B cell (primary cell): ENCODE data around the gene OMA1. TPM values are rescaled to one million over a fixed set of nuclear protein-coding genes. Genes with fewer than 3 reads are reported as not detected.

Experiments
- ATAC-seq: fragments of 200-7000 bp; cut with Tn5 transposase; one replicate; pipeline ENCODE4 v1.10.0; 2021; ENCODE audit warnings: low read depth, mild to moderate bottlenecking, moderate number of reproducible peaks, moderate library complexity
- CTCF ChIA-PET: fragments of 350-600 bp; sonication (Branson Sonifier 250); formaldehyde crosslinking; loops from one replicate; lab custom pipeline; 2021; ENCODE audit warnings: antibody characterized with exemption, inconsistent platforms; lab: Charles Lee
- POLR2A ChIA-PET: fragments of 350-600 bp; sonication (Branson Sonifier 250); formaldehyde crosslinking; loops from one replicate; lab custom pipeline; 2021; ENCODE audit warnings: antibody characterized with exemption; lab: Charles Lee
- DNase-seq: peaks from one replicate; pipeline ENCODE4 v3.0.0; 2013
- H2AFZ ChIP-seq: 2 replicates; pipeline ENCODE4 v1.6.1; 2012; ENCODE audit warnings: mild to moderate bottlenecking, low read depth, low read length; ENCODE audit not compliant: insufficient read depth, poor library complexity, severe bottlenecking
- H3K27ac ChIP-seq, 2 donors: 1 replicate in 1 of 2; 2 replicates in 1 of 2; pipeline ENCODE4 v1.5.1; 2012 to 2013; ENCODE audit warnings: low read length in 2 of 2, mild to moderate bottlenecking in 2 of 2, moderate library complexity in 1 of 2
- H3K27me3 ChIP-seq, 4 experiments: fragments of 200-600 bp in 1 of 4; sonication (generic) in 1 of 4; replicated peaks in 1 of 4; 1 replicate in 2 of 4; 2 replicates in 2 of 4; pipeline versions ENCODE4 v1.6.1 to v1.7.0; 2013 to 2016; ENCODE audit warnings: low read length in 3 of 4, mild to moderate bottlenecking in 2 of 4, mixed read lengths in 1 of 4, moderate library complexity in 1 of 4; ENCODE audit not compliant: insufficient read depth in 4 of 4, control insufficient read depth in 3 of 4; ENCODE audit errors: control extremely low read depth in 1 of 4
- H3K36me3 ChIP-seq, 2 experiments: replicated peaks in 1 of 2; 1 replicate in 1 of 2; 2 replicates in 1 of 2; pipeline versions ENCODE4 v1.6.1 to v1.7.1; 2013; ENCODE audit warnings: low read length in 1 of 2; ENCODE audit not compliant: insufficient read depth in 2 of 2, control insufficient read depth in 1 of 2; ENCODE audit errors: control extremely low read depth in 1 of 2, extremely low read depth in 1 of 2
- H3K4me1 ChIP-seq, 2 donors: fragments of 200-600 bp in 1 of 2; sonication (generic) in 1 of 2; 1 replicate in 1 of 2; 2 replicates in 1 of 2; pipeline versions ENCODE4 v1.5.1 to v1.6.1; 2013 to 2017; ENCODE audit warnings: low read length in 2 of 2; ENCODE audit not compliant: control insufficient read depth in 2 of 2, insufficient read depth in 2 of 2
- H3K4me2 ChIP-seq: replicated peaks from 2 replicates; pipeline ENCODE3; 2012; ENCODE audit warnings: mild to moderate bottlenecking, low read depth, low read length; ENCODE audit not compliant: poor library complexity, severe bottlenecking
- H3K4me3 ChIP-seq, 5 experiments: fragments of 200-600 bp in 1 of 5; sonication (generic) in 1 of 5; 1 replicate in 3 of 5; 2 replicates in 2 of 5; pipeline versions ENCODE4 v1.5.1 to v1.7.0; 2011 to 2016; ENCODE audit warnings: low read length in 4 of 5, mild to moderate bottlenecking in 4 of 5, low read depth in 2 of 5, control low read depth in 1 of 5, moderate library complexity in 1 of 5; ENCODE audit not compliant: insufficient read depth in 1 of 5; ENCODE audit errors: control extremely low read depth in 1 of 5, extremely low read depth in 1 of 5
- H3K79me2 ChIP-seq: fragments of 200-600 bp; sonication (generic); one replicate; pipeline ENCODE4 v1.6.0; 2016; ENCODE audit warnings: low read length; ENCODE audit not compliant: control insufficient read depth, insufficient read depth
- H3K9ac ChIP-seq: fragments of 200-600 bp; sonication (generic); 2 replicates; pipeline ENCODE4 v1.6.1; 2017; ENCODE audit warnings: mild to moderate bottlenecking, low read length, moderate library complexity
- H3K9me3 ChIP-seq, 3 donors: one replicate each; pipeline versions ENCODE4 v1.6.1 to v1.7.1; 2013; ENCODE audit warnings: low read length in 2 of 3; ENCODE audit not compliant: control insufficient read depth in 2 of 3, insufficient read depth in 1 of 3; ENCODE audit errors: control extremely low read depth in 1 of 3
- H4K20me1 ChIP-seq: 2 replicates; pipeline ENCODE4 v1.6.0; 2012; ENCODE audit warnings: mild to moderate bottlenecking, low read length; ENCODE audit not compliant: insufficient read depth, control insufficient read depth, poor library complexity, severe bottlenecking
- H3K27ac Mint-ChIP-seq: one replicate; pipeline ENCODE4 v1.8.0; 2021; ENCODE audit warnings: mixed read lengths
- H3K27me3 Mint-ChIP-seq: one replicate; pipeline ENCODE4 v1.8.0; 2021; ENCODE audit warnings: mixed read lengths
- H3K4me1 Mint-ChIP-seq: one replicate; pipeline ENCODE4 v1.8.0; 2021; ENCODE audit warnings: mixed read lengths
- H3K4me3 Mint-ChIP-seq: one replicate; pipeline ENCODE4 v1.8.0; 2021; ENCODE audit warnings: mixed read lengths
- H3K9me3 Mint-ChIP-seq: one replicate; pipeline ENCODE4 v1.8.0; 2022; ENCODE audit warnings: mixed read lengths; ENCODE audit not compliant: insufficient read depth
- CTCF ChIP-seq: fragments of 200-600 bp; IDR thresholded peaks from one replicate; pipeline ENCODE4 v1.8.0; 2022; ENCODE audit warnings: antibody characterized with exemption, mild to moderate bottlenecking
- EZH2 ChIP-seq: IDR thresholded peaks from 2 replicates; pipeline ENCODE4 v1.6.1; 2012; ENCODE audit warnings: borderline replicate concordance, low read depth, mild to moderate bottlenecking, moderate library complexity, low read length; ENCODE audit not compliant: insufficient read depth, poor library complexity, severe bottlenecking
- WGBS: methylation state at CpG from one replicate; pipeline ENCODE4 v1.1.5; 2013; ENCODE audit warnings: missing lambda C conversion rate; ENCODE audit not compliant: insufficient coverage; 5-methylcytosine and 5-hydroxymethylcytosine counted together
- intact Hi-C: fragments of 100-400 bp; cut with micrococcal nuclease; formaldehyde crosslinking; loops from one replicate; pipeline ENCODE4 v1.10.0; 2022
- polyA plus RNA-seq: library from polyadenylated mRNA; depleted of rRNA; stranded (reverse); fragments of >200 nt; gene quantifications from 2 replicates; pipeline ENCODE4 v1.2.3, GENCODE V29; 2012
- total RNA-seq, 2 donors: library from RNA; stranded (reverse); fragments of 120-200 nt in 1 of 2; gene quantifications; 1 replicate in 1 of 2; 2 replicates in 1 of 2; pipeline versions ENCODE4 v1.2.3 to v1.2.4, GENCODE V29; 2013 to 2022

OMA1 gene
- total and polyA plus RNA-seq, 2 donors (not counting 1 experiment from before 2014, with no cell fraction given), result 22.8 to 67.5 TPM

GRCh38 chr1:58480191-58480590 lies 66.3 kb downstream of the OMA1 start:
- Histone ChIP-seq H3K4me1 (no peaks in the 10 kb centered on the region), H3K9me3 (no peaks in the 10 kb centered on the region), H4K20me1 (peaks cover 6% of the 10 kb centered on the region), H3K9ac (no peak overlapping the region), H2AFZ (no peak overlapping the region), H3K27me3 (no peaks in the 10 kb centered on the region), H3K36me3 (peaks cover 6 to 30% of the 10 kb centered on the region in 2 experiments), H3K27ac (no peak overlapping the region), H3K4me2 (no peak overlapping the region), H3K4me3 (no peak overlapping the region), H3K79me2 (no peaks in the 10 kb centered on the region)
- H3K4me3 Mint-ChIP-seq, result no peak overlapping the region
- H3K27me3 Mint-ChIP-seq, result no peaks in the 10 kb centered on the region
- CTCF ChIA-PET, result no interaction called here
- no peak overlapping the region for H3K27ac Mint-ChIP-seq
- no peaks in the 10 kb centered on the region for H3K4me1 Mint-ChIP-seq
- no peaks in the 10 kb centered on the region for H3K9me3 Mint-ChIP-seq
- no peak for TF ChIP-seq CTCF
- TF ChIP-seq EZH2, result no peak
- DNase-seq (no peak), ATAC-seq (no peak)
- intact Hi-C loops, result no loop called here
- 95% methylated on average over 2 of the region's 2 CpGs for WGBS
- POLR2A ChIA-PET, result no interaction called here

GRCh38 chr1:58477390-58477789 lies 69.1 kb downstream of the OMA1 start:
- ChIA-PET POLR2A (no interaction called here), CTCF (no interaction called here)
- ATAC-seq (no peak), DNase-seq (no peak)
- no peaks in the 10 kb centered on the region for H3K9me3 ChIP-seq
- peaks cover 0 to 22% of the 10 kb centered on the region in 2 experiments for H3K36me3 ChIP-seq
- no peaks in the 10 kb centered on the region for H3K4me1 Mint-ChIP-seq
- no peak overlapping the region for H3K9ac ChIP-seq
- H4K20me1 ChIP-seq, result no peaks in the 10 kb centered on the region
- no peak overlapping the region for H2AFZ ChIP-seq
- no peaks in the 10 kb centered on the region for H3K27me3 Mint-ChIP-seq
- TF ChIP-seq CTCF, result no peak
- no peak for TF ChIP-seq EZH2
- no peaks in the 10 kb centered on the region for H3K79me2 ChIP-seq
- H3K4me3 Mint-ChIP-seq, result no peak overlapping the region
- H3K27me3 ChIP-seq, result no peaks in the 10 kb centered on the region
- no peaks in the 10 kb centered on the region for H3K4me1 ChIP-seq
- H3K27ac Mint-ChIP-seq, result no peak overlapping the region
- H3K9me3 Mint-ChIP-seq, result no peaks in the 10 kb centered on the region
- H3K27ac ChIP-seq, result no peak overlapping the region
- intact Hi-C loops, result no loop called here
- WGBS, result 100% methylated on average over 3 of the region's 3 CpGs
- H3K4me2 ChIP-seq, result no peak overlapping the region
- no peak overlapping the region for H3K4me3 ChIP-seq
